ENCODE data around the gene CDK17.

The CDK17 gene

GRCh38 chr12:96258104-96258961, 141.9 kb downstream of the CDK17 start:
- no peak for DNase-seq

- no peak for DNase-seq
Measured at GRCh38 chr12:96257550-96258103, 142.6 kb downstream of the CDK17 start.

- DNase-seq, result no peak
Measured at GRCh38 chr12:96256672-96257361, 143.4 kb downstream of the CDK17 start.

- no peak for DNase-seq
Measured at GRCh38 chr12:96255077-96255476, 145.2 kb downstream of the CDK17 start.

- no peak for DNase-seq
Measured at GRCh38 chr12:96250119-96250685, 150.0 kb downstream of the CDK17 start.

- DNase-seq, result no peak
Measured at GRCh38 chr12:96249196-96250118, 150.8 kb downstream of the CDK17 start.

GRCh38 chr12:96248136-96248931, 151.9 kb downstream of the CDK17 start:
- no peak for DNase-seq

- DNase-seq, result peak; percentile 28
Measured at GRCh38 chr12:96247563-96247962, 152.7 kb downstream of the CDK17 start.

- DNase-seq, result no peak
Measured at GRCh38 chr12:96246926-96247505, 153.2 kb downstream of the CDK17 start.

GRCh38 chr12:96244826-96245225, 155.4 kb downstream of the CDK17 start:
- DNase-seq, result no peak

GRCh38 chr12:96242597-96242996, 157.6 kb downstream of the CDK17 start:
- no peak for DNase-seq

- DNase-seq, result peak; percentile 73
Measured at GRCh38 chr12:96241846-96242256, 158.4 kb downstream of the CDK17 start.

- DNase-seq, result no peak
Measured at GRCh38 chr12:96241431-96241830, 158.8 kb downstream of the CDK17 start.

- no peak for DNase-seq
Measured at GRCh38 chr12:96240656-96241055, 159.6 kb downstream of the CDK17 start.

GRCh38 chr12:96239711-96240635, 160.3 kb downstream of the CDK17 start:
- DNase-seq, result no peak

- DNase-seq, result no peak
Measured at GRCh38 chr12:96238336-96239047, 161.7 kb downstream of the CDK17 start.

- peak; percentile 80 for DNase-seq
Measured at GRCh38 chr12:96237465-96238077, 162.7 kb downstream of the CDK17 start.

GRCh38 chr12:96237035-96237434, 163.2 kb downstream of the CDK17 start:
- no peak for DNase-seq

All from activated CD4-positive, alpha-beta T cell treated with anti-CD3 and anti-CD28 coated beads, Interleukin-2, Interleukin-6, amounts not matched to agents 100 ng/mL and 50 ng/mL, durations not matched to agents 16 hours and 8 hours (primary cell).